ENCODE data around the gene PSTPIP2. TPM values are rescaled to one million over a fixed set of nuclear protein-coding genes. Genes with fewer than 3 reads are reported as not detected.

The PSTPIP2 gene
- polyA plus RNA-seq, 2 of the 4 experiments (the other 2 are of a cell fraction): 0.10 to 0.19 TPM

- no peak for TF ChIP-seq HOXB5 (CRISPR knock-in tag; IDR thresholded peaks at IDR 0.05)
- no peak for TF ChIP-seq KDM5A (IDR thresholded peaks at IDR 0.05)
- TF ChIP-seq NFE2L2 (conservative IDR thresholded peaks at IDR 0.05; ENCODE audit: low read length): no peak
- no peak for TF ChIP-seq RAD21 (conservative IDR thresholded peaks at IDR 0.05 in 1 of 2, IDR thresholded peaks at IDR 0.05 in 1 of 2)
- no peak for TF ChIP-seq MAX (IDR thresholded peaks at IDR 0.05)
- TF ChIP-seq JUNB (IDR thresholded peaks at IDR 0.05): no peak
- TF ChIP-seq GATA3 (IDR thresholded peaks at IDR 0.05; ENCODE audit: borderline replicate concordance): no peak
- TF ChIP-seq KDM1A (IDR thresholded peaks at IDR 0.05; ENCODE audit: low read depth): no peak
- no peak for TF ChIP-seq BCL3 (IDR thresholded peaks at IDR 0.05)
- no peak for TF ChIP-seq FOXS1 (CRISPR knock-in tag; IDR thresholded peaks at IDR 0.05)
- TF ChIP-seq RNF2 (IDR thresholded peaks at IDR 0.05; ENCODE audit: borderline replicate concordance, low read depth): no peak
- TF ChIP-seq SREBF2 (IDR thresholded peaks at IDR 0.05): no peak
- TF ChIP-seq ZFP36 (IDR thresholded peaks at IDR 0.05; ENCODE audit: borderline replicate concordance, partially characterized antibody): no peak
- no peak for TF ChIP-seq MAZ (IDR thresholded peaks at IDR 0.05; ENCODE audit: borderline replicate concordance, low read depth, low read length)
- no peak for TF ChIP-seq MYC (IDR thresholded peaks at IDR 0.05; ENCODE audit: borderline replicate concordance, low read length)
- no peak for TF ChIP-seq POLR2A (IDR thresholded peaks at IDR 0.05; ENCODE audit: low read length)
- TF ChIP-seq ESRRA (IDR thresholded peaks at IDR 0.05; ENCODE audit: borderline replicate concordance, low read length): no peak
- TF ChIP-seq FOSL2 (IDR thresholded peaks at IDR 0.05): no peak
- TF ChIP-seq FOSL2 (CRISPR knock-in tag; IDR thresholded peaks at IDR 0.05): no peak
- no peak for TF ChIP-seq CHD4 (IDR thresholded peaks at IDR 0.05; ENCODE audit: borderline replicate concordance)
- DNase-seq (ENCODE audit: low read depth in 1 of 2, low spot score in 1 of 2): no peak
- ChIA-PET CTCF (interaction anchor here (1.0 kb wide), 1 partner anchor 48 kb away, joined by 3 read pairs; no protein-coding TSS in a partner anchor), POLR2A (no interaction called here)
- no peak for ATAC-seq
- Histone ChIP-seq H3K9me3 (no peaks in the 10 kb centered on the region), H3K27ac (no peak overlapping the region), H3K4me1 (peaks cover 5% of the 10 kb centered on the region; the same call in 1 of the 3 replicates), H3K4me2 (no peak overlapping the region), H3K4me3 (no peak overlapping the region)
- 97% methylated on average over 2 of the region's 2 CpGs for WGBS (ENCODE audit: missing lambda C conversion rate)
- FAIRE-seq: no peak
Observed at GRCh38 chr18:45958027-45958426, 114.0 kb downstream of the PSTPIP2 start.

- H3K27ac ChIP-seq: no peak overlapping the region
- H3K4me1 ChIP-seq: peaks cover 5% of the 10 kb centered on the region; the same call in 1 of the 3 replicates
- no peak overlapping the region for H3K4me2 ChIP-seq
Observed at GRCh38 chr18:45957100-45957499, 115.0 kb downstream of the PSTPIP2 start.

More at GRCh38 chr18:45957100-45957499, 115.0 kb downstream of the PSTPIP2 start:
- no peak for TF ChIP-seq HOXB5 (CRISPR knock-in tag; IDR thresholded peaks at IDR 0.05)
- no peak for TF ChIP-seq ZNF302 (CRISPR knock-in tag; IDR thresholded peaks at IDR 0.05)
- TF ChIP-seq RNF2 (IDR thresholded peaks at IDR 0.05; ENCODE audit: borderline replicate concordance, low read depth): no peak
- no peak for TF ChIP-seq USF2 (IDR thresholded peaks at IDR 0.05)
- no peak for TF ChIP-seq JUNB (IDR thresholded peaks at IDR 0.05)
- no peak for TF ChIP-seq BCL3 (IDR thresholded peaks at IDR 0.05)
- no peak for TF ChIP-seq FOSB (CRISPR knock-in tag; IDR thresholded peaks at IDR 0.05)
- TF ChIP-seq REST (IDR thresholded peaks at IDR 0.05): no peak
- no peak for TF ChIP-seq MAFK (IDR thresholded peaks at IDR 0.05; ENCODE audit: partially characterized antibody)
- no peak for TF ChIP-seq CHD2 (IDR thresholded peaks at IDR 0.05; ENCODE audit: low read length, partially characterized antibody)
- no peak for TF ChIP-seq ZFP36 (IDR thresholded peaks at IDR 0.05; ENCODE audit: borderline replicate concordance, partially characterized antibody)
- no peak for TF ChIP-seq CTCF (IDR thresholded peaks at IDR 0.05)
- no peak for TF ChIP-seq CBX2 (IDR thresholded peaks at IDR 0.05; ENCODE audit: borderline replicate concordance, low read depth)
- TF ChIP-seq TFCP2L1 (CRISPR knock-in tag; IDR thresholded peaks at IDR 0.05): no peak
- TF ChIP-seq JUN (IDR thresholded peaks at IDR 0.05): no peak
- DNase-seq (ENCODE audit: low read depth in 1 of 2, low spot score in 1 of 2) (no peak), FAIRE-seq (no peak), ATAC-seq (no peak)
- Histone ChIP-seq H3K4me3 (no peak overlapping the region), H3K9me3 (no peaks in the 10 kb centered on the region)
- ChIA-PET POLR2A (no interaction called here), CTCF (no interaction called here)
